CD14-positive monocyte (primary cell): ENCODE data around the gene MAL. TPM values are rescaled to one million over a fixed set of nuclear protein-coding genes. Genes with fewer than 3 reads are reported as not detected.

Experiments used
- DNase-seq, 3 donors: peaks; one replicate each; pipeline ENCODE4 v3.0.0-alpha.2; 2011 to 2022
- H2AFZ ChIP-seq: 2 replicates; pipeline ENCODE4 v1.6.0; 2012; ENCODE audit warnings: mild to moderate bottlenecking, low read depth, low read length, inconsistent platforms; ENCODE audit not compliant: insufficient read depth, poor library complexity, severe bottlenecking
- H3K27ac ChIP-seq, 2 donors: 1 replicate in 1 of 2; 2 replicates in 1 of 2; pipeline ENCODE4 v1.5.1; 2012 to 2013; ENCODE audit warnings: low read length in 2 of 2, control low read depth in 1 of 2, inconsistent platforms in 1 of 2, low read depth in 1 of 2, mild to moderate bottlenecking in 1 of 2
- H3K27me3 ChIP-seq, 2 donors: one replicate each; pipeline versions ENCODE4 v1.6.0 to v1.6.1; 2011 to 2013; ENCODE audit warnings: low read length in 2 of 2; ENCODE audit not compliant: control insufficient read depth in 2 of 2, insufficient read depth in 2 of 2
- H3K36me3 ChIP-seq, 2 donors: replicated peaks in 1 of 2; 1 replicate in 1 of 2; 2 replicates in 1 of 2; pipeline versions ENCODE4 v1.5.1 to v1.6.1; 2012 to 2013; ENCODE audit warnings: low read length in 2 of 2, control low read depth in 1 of 2, inconsistent platforms in 1 of 2, mild to moderate bottlenecking in 1 of 2; ENCODE audit not compliant: insufficient read depth in 2 of 2, control insufficient read depth in 1 of 2
- H3K4me1 ChIP-seq, 2 donors: 1 replicate in 1 of 2; 2 replicates in 1 of 2; pipeline versions ENCODE4 v1.5.1 to v1.6.1; 2012 to 2013; ENCODE audit warnings: low read length in 2 of 2, control low read depth in 1 of 2, inconsistent platforms in 1 of 2, mild to moderate bottlenecking in 1 of 2, moderate library complexity in 1 of 2; ENCODE audit not compliant: insufficient read depth in 2 of 2, control insufficient read depth in 1 of 2
- H3K4me2 ChIP-seq: replicated peaks from 2 replicates; pipeline ENCODE3; 2012; ENCODE audit warnings: low read length, moderate library complexity, mild to moderate bottlenecking; ENCODE audit not compliant: poor library complexity, severe bottlenecking; ENCODE audit errors: extremely low read depth
- H3K4me3 ChIP-seq, 3 experiments: fragments of 200-600 bp in 1 of 3; sonication (generic) in 1 of 3; replicated peaks in 1 of 3; 1 replicate in 2 of 3; 2 replicates in 1 of 3; pipeline ENCODE4 v1.5.1; 2011 to 2013; ENCODE audit warnings: low read length in 3 of 3, mild to moderate bottlenecking in 3 of 3, control low read depth in 2 of 3, low read depth in 2 of 3, inconsistent platforms in 1 of 3, moderate library complexity in 1 of 3
- H3K79me2 ChIP-seq: 2 replicates; pipeline ENCODE4 v1.6.0; 2012; ENCODE audit warnings: mild to moderate bottlenecking, control low read depth, inconsistent platforms, low read length, moderate library complexity; ENCODE audit not compliant: insufficient read depth
- H3K9ac ChIP-seq: 2 replicates; pipeline ENCODE4 v1.6.0; 2017; ENCODE audit warnings: low read length, mild to moderate bottlenecking; ENCODE audit not compliant: insufficient read depth, poor library complexity, severe bottlenecking
- H3K9me3 ChIP-seq, 2 donors: replicated peaks in 1 of 2; 1 replicate in 1 of 2; 2 replicates in 1 of 2; pipeline versions ENCODE4 v1.5.1 to v1.6.1; 2012 to 2013; ENCODE audit warnings: low read length in 2 of 2, control low read depth in 1 of 2; ENCODE audit not compliant: control insufficient read depth in 1 of 2, insufficient read depth in 1 of 2
- H4K20me1 ChIP-seq: 2 replicates; pipeline ENCODE4 v1.6.0; 2012; ENCODE audit warnings: mild to moderate bottlenecking, low read length, control low read depth, moderate library complexity; ENCODE audit not compliant: insufficient read depth
- H3K27ac Mint-ChIP-seq, 7 donors: one replicate each; pipeline ENCODE4 v1.8.0; 2020; ENCODE audit warnings: mild to moderate bottlenecking in 7 of 7, mixed read lengths in 7 of 7, moderate library complexity in 6 of 7, inconsistent platforms in 2 of 7
- H3K27me3 Mint-ChIP-seq, 3 donors: one replicate each; pipeline ENCODE4 v1.8.0; 2021 to 2022; ENCODE audit warnings: low read depth in 3 of 3, mild to moderate bottlenecking in 3 of 3, mixed read lengths in 3 of 3, moderate library complexity in 3 of 3, inconsistent platforms in 1 of 3
- H3K36me3 Mint-ChIP-seq, 2 donors: one replicate each; pipeline ENCODE4 v1.8.0; 2020; ENCODE audit warnings: mixed read lengths in 2 of 2, inconsistent platforms in 1 of 2, mild to moderate bottlenecking in 1 of 2
- H3K4me1 Mint-ChIP-seq: one replicate; pipeline ENCODE4 v1.8.0; 2020; ENCODE audit warnings: mild to moderate bottlenecking, mixed read lengths
- H3K4me3 Mint-ChIP-seq, 2 donors: one replicate each; pipeline ENCODE4 v1.8.0; 2020; ENCODE audit warnings: mild to moderate bottlenecking in 2 of 2, mixed read lengths in 2 of 2, moderate library complexity in 1 of 2
- H3K9me3 Mint-ChIP-seq, 7 donors: one replicate each; pipeline ENCODE4 v1.8.0; 2020 to 2022; ENCODE audit warnings: mixed read lengths in 7 of 7, mild to moderate bottlenecking in 6 of 7, moderate library complexity in 6 of 7, inconsistent platforms in 2 of 7
- WGBS: methylation state at CpG from one replicate; pipeline ENCODE4 v1.1.5; 2013; ENCODE audit warnings: missing lambda C conversion rate; ENCODE audit not compliant: insufficient coverage; 5-methylcytosine and 5-hydroxymethylcytosine counted together
- intact Hi-C, 2 donors: fragments of 100-400 bp; cut with micrococcal nuclease; formaldehyde crosslinking; loops; one replicate each; pipeline versions ENCODE4 v1.15.0 to v1.15.1; 2023
- polyA plus RNA-seq, 3 donors: library from polyadenylated mRNA; depleted of rRNA in 1 of 3; unstranded in 2 of 3; stranded (reverse) in 1 of 3; fragments of 300-500 nt in 2 of 3; fragments of >200 nt in 1 of 3; fragmentation: Illumina TruSeq in 2 of 3; gene quantifications; 1 replicate in 2 of 3; 2 replicates in 1 of 3; pipeline ENCODE4 v1.2.3, GENCODE V29; 2012 to 2021
- TF ChIP-seq, protein P1 (sequence below): fragments of 200-600 bp; IDR thresholded peaks from one replicate; pipeline ENCODE4 v1.8.0; 2022; ENCODE audit warnings: antibody characterized with exemption, mild to moderate bottlenecking

Gene MAL
- polyA plus RNA-seq, 3 donors, result 0.39 to 0.48 TPM; not detected in 1

DNA sequence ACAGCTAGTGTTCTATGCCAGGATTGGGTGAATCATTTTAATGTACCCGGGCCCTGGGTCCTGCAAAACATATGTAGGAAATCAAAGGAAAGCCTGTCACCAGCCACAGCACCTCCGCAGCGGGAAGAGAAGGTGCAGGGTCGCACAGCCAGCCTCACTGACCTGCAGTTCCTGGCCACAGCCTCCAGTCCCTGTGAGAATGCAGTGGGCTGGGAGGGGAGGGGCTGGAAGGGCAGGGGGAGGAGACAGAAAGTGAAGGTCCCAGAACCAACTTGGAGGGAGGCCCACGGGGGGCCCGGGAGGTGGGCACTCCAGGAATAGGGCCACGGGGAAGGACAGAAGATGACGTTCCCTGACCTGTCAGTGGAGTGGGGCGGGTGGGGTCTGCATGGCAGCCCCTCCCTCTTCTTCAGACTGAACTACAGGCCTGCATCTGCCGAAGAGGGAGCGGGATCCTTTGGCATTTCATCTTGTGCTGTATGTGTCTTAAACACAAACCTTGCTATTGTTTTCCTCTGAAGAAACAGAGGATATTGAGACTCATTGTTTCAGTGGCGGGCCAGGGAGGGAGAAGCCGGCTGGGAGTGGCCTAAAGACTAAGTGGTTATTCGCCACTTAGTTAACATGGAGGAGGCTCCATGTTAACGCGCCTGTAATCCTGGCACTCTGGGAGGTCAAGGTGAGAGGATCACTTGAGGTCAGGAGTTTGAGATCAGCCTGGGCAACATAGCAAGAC is 7.5 kb downstream of the MAL start:
- Histone ChIP-seq H2AFZ (no peak overlapping the region), H3K27me3 (peaks cover 0 to 5% of the 10 kb centered on the region in 2 donors), H3K9me3 (no peaks in the 10 kb centered on the region), H3K36me3 (no peaks in the 10 kb centered on the region), H3K27ac (no peak overlapping the region), H3K4me1 (peaks cover 0 to 3% of the 10 kb centered on the region in 2 donors), H3K9ac (no peak overlapping the region), H3K79me2 (no peaks in the 10 kb centered on the region), H3K4me3 (no peak overlapping the region), H4K20me1 (no peaks in the 10 kb centered on the region), H3K4me2 (no peak overlapping the region)
- 83% methylated on average over 5 of the region's 16 CpGs for WGBS
- H3K36me3 Mint-ChIP-seq, result no peaks in the 10 kb centered on the region
- peaks cover 2 to 15% (median 4%) of the 10 kb centered on the region in 7 donors for H3K9me3 Mint-ChIP-seq
- peaks cover 4 to 12% (median 11%) of the 10 kb centered on the region in 3 donors for H3K27me3 Mint-ChIP-seq
- H3K27ac Mint-ChIP-seq, result no peak overlapping the region
- no peak overlapping the region for H3K4me3 Mint-ChIP-seq
- intact Hi-C loops, result no loop called here
- peaks cover 6% of the 10 kb centered on the region for H3K4me1 Mint-ChIP-seq
- TF ChIP-seq, protein P1, sequence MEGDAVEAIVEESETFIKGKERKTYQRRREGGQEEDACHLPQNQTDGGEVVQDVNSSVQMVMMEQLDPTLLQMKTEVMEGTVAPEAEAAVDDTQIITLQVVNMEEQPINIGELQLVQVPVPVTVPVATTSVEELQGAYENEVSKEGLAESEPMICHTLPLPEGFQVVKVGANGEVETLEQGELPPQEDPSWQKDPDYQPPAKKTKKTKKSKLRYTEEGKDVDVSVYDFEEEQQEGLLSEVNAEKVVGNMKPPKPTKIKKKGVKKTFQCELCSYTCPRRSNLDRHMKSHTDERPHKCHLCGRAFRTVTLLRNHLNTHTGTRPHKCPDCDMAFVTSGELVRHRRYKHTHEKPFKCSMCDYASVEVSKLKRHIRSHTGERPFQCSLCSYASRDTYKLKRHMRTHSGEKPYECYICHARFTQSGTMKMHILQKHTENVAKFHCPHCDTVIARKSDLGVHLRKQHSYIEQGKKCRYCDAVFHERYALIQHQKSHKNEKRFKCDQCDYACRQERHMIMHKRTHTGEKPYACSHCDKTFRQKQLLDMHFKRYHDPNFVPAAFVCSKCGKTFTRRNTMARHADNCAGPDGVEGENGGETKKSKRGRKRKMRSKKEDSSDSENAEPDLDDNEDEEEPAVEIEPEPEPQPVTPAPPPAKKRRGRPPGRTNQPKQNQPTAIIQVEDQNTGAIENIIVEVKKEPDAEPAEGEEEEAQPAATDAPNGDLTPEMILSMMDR, result no peak
- no peak for DNase-seq

DNA sequence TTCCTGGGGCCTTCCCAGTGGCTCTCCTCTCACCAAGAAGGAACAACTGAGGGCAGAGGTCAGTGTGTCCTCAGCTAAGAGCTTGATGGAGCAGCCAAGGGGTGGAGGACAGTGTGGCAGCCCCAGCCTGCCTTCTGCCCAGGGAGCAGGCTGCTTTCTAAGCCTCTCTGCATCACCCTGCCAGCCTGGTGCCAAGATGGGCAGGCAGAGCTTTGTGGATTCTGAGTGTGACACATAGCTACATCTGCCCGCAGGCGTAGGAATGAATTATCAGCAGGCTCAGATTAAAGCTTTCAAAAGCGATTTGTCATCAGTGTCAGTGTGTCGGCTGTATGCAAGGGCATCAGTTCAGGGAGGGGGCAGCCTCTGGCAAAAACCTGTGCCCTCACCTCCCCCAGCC is 8.7 kb downstream of the MAL start:
- no peaks in the 10 kb centered on the region for H4K20me1 ChIP-seq
- no peak overlapping the region for H3K27ac ChIP-seq
- no peak overlapping the region for H3K9ac ChIP-seq
- TF ChIP-seq, protein P1, result no peak
- H3K36me3 ChIP-seq, result no peaks in the 10 kb centered on the region
- WGBS, result 84% methylated on average over 4 of the region's 4 CpGs
- peaks cover 6% of the 10 kb centered on the region for H3K4me1 Mint-ChIP-seq
- H3K4me2 ChIP-seq, result no peak overlapping the region
- no peak overlapping the region for H3K27ac Mint-ChIP-seq
- H3K9me3 Mint-ChIP-seq, result peaks cover 3 to 26% (median 8%) of the 10 kb centered on the region in 7 donors
- peaks cover 3 to 10% (median 4%) of the 10 kb centered on the region in 3 donors for H3K27me3 Mint-ChIP-seq
- peaks cover 0 to 3% of the 10 kb centered on the region in 2 donors for H3K4me1 ChIP-seq
- H3K4me3 ChIP-seq, result no peak overlapping the region
- no peak overlapping the region for H2AFZ ChIP-seq
- H3K79me2 ChIP-seq, result no peaks in the 10 kb centered on the region
- no peaks in the 10 kb centered on the region for H3K9me3 ChIP-seq
- no peaks in the 10 kb centered on the region for H3K27me3 ChIP-seq
- no peaks in the 10 kb centered on the region for H3K36me3 Mint-ChIP-seq
- intact Hi-C loops, result no loop called here
- no peak for DNase-seq
- no peak overlapping the region for H3K4me3 Mint-ChIP-seq
